NCI-H187 (cell line): ENCODE results near the gene CFAP100.

Experiments used
- DNase-seq, 2 experiments: peaks; one replicate each; lab custom pipeline; 2025; lab: John Stamatoyannopoulos, UW

CFAP100 gene

GRCh38 chr3:126463521-126463920 is 68.8 kb downstream of the CFAP100 start:
- no peak for DNase-seq

DNA sequence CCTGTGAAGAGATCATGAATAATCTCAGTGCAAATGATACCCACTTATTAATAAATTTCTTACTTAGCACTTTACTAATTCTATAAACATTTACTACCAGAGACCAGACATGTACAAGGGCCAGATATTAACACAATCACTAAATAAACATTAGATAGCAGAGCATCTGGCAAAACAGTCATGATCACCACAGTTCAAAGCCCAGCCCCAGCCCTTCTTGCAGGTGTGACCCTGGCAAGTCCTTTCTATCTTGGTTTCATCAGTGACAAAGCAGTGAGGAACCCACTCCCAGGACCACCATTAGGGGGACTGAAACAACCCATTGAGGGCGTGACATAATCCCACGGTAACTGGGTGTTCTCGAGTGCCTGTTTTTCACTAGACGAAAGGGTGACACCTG is 69.4 kb downstream of the CFAP100 start:
- no peak for DNase-seq

DNA sequence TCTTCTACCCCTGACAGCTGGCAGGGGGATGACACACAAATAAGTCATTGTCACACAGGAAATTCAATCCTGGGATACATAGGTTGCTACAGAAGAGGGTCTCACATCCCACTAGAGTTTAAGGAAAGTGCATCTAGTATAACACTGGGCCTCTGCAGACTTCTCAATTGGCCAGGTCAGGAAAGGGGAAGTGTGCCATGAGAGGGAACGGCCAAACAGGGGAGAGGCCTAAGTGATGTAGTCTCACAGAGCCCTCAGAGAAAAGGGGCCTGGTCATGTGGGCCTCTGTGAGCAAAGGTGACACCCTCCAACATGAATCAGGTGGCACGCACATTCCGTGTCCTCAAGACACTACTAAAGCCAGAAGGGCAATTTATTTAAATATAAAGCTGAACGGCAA is 69.8 kb downstream of the CFAP100 start:
- DNase-seq, result no peak

DNA sequence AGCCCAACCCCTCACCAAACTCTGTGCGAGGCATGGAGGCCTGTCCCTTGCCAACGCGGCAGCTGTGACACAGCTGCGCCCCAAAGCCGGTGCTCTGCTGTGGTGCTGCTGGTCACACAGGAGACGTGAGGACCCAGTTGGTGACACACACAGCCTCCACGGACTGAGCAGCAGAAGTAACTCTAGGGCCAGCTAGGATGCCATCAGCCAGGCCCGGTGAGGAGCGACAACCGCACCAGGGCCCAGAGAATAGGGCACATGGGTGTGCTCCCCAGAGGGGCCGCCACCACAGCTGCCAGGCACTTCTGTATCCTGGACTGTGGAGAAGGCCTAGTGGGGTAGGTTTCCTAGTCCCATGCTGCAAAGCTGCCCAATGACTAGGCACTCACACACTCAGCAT is 70.3 kb downstream of the CFAP100 start:
- no peak for DNase-seq

DNA sequence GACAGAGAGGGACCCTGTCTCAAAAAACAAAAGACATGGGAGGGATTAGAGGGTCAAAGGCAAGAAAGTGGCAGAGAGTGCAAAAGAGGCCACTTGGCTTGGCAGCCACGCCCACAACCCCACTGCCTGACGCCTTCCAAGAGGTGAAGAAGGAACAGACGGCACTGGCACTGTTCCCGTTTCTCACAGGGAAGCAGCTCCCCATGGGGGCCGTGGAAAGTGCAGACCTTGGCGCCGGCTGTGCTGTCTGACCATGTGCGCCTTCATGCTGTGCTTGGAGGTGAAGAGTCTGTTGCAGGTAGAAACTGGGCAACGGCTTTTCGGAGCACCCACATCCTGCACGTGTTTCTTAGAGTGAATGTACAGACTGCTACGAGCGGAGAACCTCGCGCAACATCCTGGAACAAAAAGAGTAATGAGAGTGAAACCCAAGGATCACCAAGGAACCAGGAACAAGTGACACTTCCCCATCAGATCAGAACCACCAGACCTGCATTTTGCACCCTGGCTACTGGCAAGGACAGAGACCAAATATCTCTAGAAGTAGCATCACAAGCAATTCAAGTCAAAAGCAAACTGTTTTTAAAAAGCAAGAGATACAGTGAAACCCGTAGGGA is 71.3 kb downstream of the CFAP100 start:
- no peak for DNase-seq

- DNase-seq, result no peak
These were observed 72.3 kb downstream of the CFAP100 start for GRCh38 chr3:126466886-126467610.

GRCh38 chr3:126467611-126467955 is 72.9 kb downstream of the CFAP100 start:
- no peak for DNase-seq

DNA sequence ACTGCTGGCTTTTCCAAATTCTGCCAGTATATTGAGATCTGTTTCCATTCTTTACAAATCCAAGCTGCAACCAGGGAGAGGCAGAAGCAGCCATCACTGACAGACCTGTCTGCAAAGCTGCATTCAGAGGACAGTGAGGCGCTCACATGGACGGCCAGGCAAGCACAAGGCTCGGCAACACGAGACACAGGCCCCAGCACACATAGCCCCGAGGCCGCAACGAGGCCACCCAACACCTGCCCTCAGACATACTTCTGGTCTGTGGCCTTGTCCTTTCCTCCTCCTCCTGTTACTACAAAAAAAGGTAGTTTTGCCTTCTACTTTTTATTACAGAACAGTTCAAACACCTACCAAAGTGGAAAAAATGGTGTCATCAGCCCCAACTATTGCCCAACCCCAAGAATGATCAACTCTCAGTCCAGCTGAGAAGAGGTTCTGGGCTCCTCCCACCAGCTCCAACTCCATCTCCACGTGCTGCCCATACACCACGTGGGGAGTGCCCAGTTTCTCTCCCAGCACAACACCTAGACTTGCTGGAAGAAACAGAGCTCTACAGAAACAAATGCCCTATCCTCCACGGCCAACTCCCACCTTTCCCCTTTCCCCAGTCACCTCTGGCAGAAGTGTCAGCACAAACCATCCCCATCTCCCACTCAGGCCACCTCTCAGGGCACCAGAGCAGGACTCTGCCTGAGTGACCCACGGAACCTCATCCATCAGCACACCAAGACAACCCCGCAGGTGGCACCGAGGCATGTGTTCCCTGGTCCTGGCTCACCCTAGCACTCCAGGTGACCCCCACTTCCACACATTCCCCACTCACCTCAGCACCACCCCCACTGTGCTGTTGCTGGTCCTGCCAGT is 73.6 kb downstream of the CFAP100 start:
- DNase-seq, result no peak

DNA sequence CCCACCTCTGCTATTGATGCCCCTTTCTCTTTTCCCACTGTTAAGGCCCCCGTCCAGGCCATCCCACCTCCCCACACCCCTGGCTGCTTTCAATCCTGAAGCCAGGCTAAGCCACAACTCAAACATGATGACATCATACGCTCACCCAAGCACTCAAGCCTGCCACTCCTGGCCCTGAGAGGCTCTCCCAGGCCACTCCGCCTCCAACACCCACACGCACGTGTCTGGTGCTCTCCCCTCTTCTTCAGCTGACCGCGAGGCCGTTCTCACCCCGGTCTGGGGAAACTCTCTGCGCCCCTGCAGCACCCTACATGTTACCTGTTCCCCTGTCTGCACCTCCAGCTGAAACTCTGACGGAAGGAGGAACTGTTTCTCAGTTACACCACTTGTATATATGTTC is 74.8 kb downstream of the CFAP100 start:
- DNase-seq, result no peak

- DNase-seq, result peak; percentile 50 to 61
These were observed 77.7 kb downstream of the CFAP100 start for GRCh38 chr3:126472277-126473006.

DNA sequence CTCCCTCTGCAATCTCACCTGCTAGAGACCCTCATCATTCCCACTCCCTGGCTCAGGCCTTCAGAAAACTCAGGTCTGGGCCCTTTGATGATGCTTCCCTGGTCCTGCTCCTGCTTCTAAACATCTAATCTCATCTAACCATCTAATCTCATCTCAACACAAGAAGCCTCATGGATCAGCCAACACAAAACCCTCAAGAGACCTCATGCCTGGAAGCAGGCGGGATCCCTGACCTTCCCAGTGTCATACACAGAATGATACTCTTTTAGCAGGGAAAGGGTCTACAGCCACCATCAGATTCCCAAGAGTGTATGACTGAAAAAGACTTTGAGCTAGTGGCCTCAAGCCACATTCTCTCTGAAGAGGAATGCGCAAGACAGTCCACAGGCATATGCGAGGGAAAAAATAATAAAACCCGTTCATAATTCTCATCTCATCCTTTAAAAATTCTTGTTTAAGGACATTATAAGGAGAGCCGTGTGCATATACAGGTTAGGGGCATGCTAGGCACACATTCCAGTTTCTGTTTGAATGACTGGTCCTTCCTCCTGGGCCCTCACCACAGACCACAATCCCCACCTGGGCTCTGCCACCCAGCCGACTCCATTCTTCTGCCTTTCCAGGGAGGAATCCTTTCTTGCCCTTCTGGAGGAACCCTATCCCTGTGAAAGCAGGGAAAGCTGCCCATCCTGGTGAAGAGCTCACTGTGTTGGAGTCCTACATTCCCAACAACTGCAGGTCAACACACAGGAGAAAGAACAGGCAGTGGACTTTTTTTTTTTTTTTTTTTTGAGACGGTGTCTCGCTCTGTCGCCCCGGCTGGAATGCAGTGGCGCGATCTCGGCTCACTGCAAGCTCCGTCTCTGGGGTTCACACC is 78.8 kb downstream of the CFAP100 start:
- no peak for DNase-seq

- DNase-seq, result no peak
These were observed 80.0 kb downstream of the CFAP100 start for GRCh38 chr3:126474498-126475412.

DNA sequence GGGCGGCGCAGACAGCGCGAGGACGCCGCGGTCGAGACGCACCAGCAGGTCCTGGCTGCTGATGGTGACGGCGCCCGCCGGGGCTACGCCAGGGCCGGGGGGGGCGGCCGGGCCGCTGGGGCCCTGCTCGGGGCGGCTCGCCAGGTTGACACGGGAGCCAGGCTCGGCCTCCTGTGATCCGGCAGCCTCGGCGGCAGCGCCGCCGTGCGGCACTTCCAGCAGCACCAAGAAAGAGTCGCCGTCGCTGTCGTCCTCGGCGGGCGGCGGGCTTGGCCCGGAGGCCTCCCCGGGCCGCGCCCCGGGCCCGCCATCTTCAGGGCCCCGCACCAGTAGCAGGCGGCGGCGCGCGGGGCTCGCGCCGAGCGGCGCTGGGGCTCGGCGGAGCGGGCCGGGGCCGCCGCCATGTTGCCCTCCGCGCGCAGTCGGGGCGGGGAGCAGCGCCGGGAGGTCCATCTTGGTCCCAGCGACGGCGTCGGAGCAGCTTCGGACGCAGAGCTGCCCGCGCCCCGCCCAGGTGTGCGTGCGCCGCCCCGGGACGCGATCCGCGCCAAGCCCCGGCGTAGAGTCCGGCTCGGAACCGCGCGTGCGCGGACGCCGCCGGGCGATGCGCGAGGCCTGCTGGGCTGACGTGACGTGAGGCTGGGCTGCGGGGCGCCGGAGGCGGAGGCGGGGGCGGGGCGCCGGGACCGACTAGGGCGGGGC is 80.9 kb downstream of the CFAP100 start, which contains the start of gene ZXDC:
TSS of gene ZXDC (minus strand) at position 479 of the 702 bp plus-strand sequence. CDS start at position 453, 26 bp downstream.
- DNase-seq, result peak; percentile 66 to 93

GRCh38 chr3:126476166-126477060 is 81.7 kb downstream of the CFAP100 start:
- no peak for DNase-seq

DNA sequence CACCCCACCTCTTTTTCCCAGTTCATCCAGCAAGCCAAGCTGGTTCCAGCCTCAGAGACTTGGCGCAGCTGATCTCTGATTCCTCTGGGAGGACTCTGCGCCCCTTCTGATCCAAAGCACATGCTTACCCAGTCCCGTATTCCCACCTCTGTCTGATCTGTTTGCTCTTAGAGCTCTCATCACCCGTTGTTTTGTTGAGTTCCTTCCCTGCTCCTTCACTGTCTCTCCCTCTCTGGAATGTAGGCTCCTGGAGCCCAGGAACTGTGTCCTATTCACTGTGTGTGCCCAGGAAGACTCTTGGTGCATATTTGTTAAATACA is 82.3 kb downstream of the CFAP100 start:
- no peak for DNase-seq

GRCh38 chr3:126478581-126479310 is 84.0 kb downstream of the CFAP100 start:
- DNase-seq, result no peak

GRCh38 chr3:126479642-126480041 is 84.9 kb downstream of the CFAP100 start:
- no peak for DNase-seq

DNA sequence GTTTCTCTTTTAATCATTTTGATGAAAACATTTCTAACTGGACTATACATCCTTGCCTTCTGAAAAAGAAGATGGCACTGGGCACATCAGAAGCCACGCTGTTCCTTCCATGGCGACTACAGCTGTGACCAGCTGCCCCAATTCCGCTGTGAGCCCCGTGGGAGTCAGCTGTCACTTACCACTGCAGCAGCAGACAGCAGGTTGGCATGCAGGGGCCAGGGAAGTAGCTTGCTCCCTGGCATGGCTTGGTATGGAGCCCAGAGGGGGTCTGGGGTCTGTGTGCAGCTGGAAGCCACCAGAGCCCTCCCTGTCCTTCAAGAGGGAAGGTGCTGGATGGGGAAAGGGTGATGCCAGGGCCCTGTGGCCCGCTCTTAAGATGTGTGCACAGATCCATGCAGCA is 85.5 kb downstream of the CFAP100 start:
- DNase-seq, result no peak
